Cardiac muscle cell (in vitro differentiated cells and primary cell): Measurements from ENCODE around the gene MAPKBP1. TPM values are rescaled to one million over a fixed set of nuclear protein-coding genes. Genes with fewer than 3 reads are reported as not detected.
A peak's percentile ranks its signal among the peaks of the same experiment; 100 is the strongest.

Source experiments
- DNase-seq, 2 donors: peaks; one replicate each; pipeline versions ENCODE4 v3.0.0 to v3.0.0-alpha.2; 2010 to 2017; ENCODE audit warnings: low read depth in 1 of 2, low spot score in 1 of 2
- H3K27ac ChIP-seq: fragments of 200-600 bp; sonication (generic); 2 replicates; pipeline ENCODE4 v1.5.1; 2016
- H3K27me3 ChIP-seq: fragments of 200-600 bp; sonication (generic); 2 replicates; pipeline ENCODE4 v1.6.0; 2016; ENCODE audit warnings: control low read depth
- H3K36me3 ChIP-seq: fragments of 200-600 bp; sonication (generic); 2 replicates; pipeline ENCODE4 v1.5.1; 2016; ENCODE audit warnings: control low read depth
- H3K4me1 ChIP-seq: fragments of 200-600 bp; sonication (generic); 2 replicates; pipeline ENCODE4 v1.8.1; 2017; ENCODE audit warnings: low read depth, mild to moderate bottlenecking, mixed run types
- H3K4me3 ChIP-seq: fragments of 200-600 bp; sonication (generic); 2 replicates; pipeline ENCODE4 v1.5.1; 2016; ENCODE audit warnings: mild to moderate bottlenecking
- H3K9me3 ChIP-seq: fragments of 200-600 bp; sonication (generic); 2 replicates; pipeline ENCODE4 v1.5.1; 2017; ENCODE audit warnings: low read depth, mild to moderate bottlenecking, control low read depth
- CTCF ChIP-seq: IDR thresholded peaks from 2 replicates; pipeline ENCODE4 v1.5.1; 2012; ENCODE audit warnings: low read depth, mild to moderate bottlenecking, low read length
- polyA plus RNA-seq: library from polyadenylated mRNA; unstranded; fragments of >200 nt; fragmentation: Nextera tagmentation; extraction: Ambion mirVana; gene quantifications from 2 replicates; pipeline ENCODE4 v1.2.1, GENCODE V29; 2016
- total RNA-seq: library from RNA; depleted of rRNA; stranded (reverse); fragments of >200 nt; gene quantifications from 2 replicates; pipeline ENCODE4 v1.2.3, GENCODE V29; 2016

The MAPKBP1 gene
- total and polyA plus RNA-seq, 2 experiments from 2014 or later, result 37.7 to 109 TPM

DNA sequence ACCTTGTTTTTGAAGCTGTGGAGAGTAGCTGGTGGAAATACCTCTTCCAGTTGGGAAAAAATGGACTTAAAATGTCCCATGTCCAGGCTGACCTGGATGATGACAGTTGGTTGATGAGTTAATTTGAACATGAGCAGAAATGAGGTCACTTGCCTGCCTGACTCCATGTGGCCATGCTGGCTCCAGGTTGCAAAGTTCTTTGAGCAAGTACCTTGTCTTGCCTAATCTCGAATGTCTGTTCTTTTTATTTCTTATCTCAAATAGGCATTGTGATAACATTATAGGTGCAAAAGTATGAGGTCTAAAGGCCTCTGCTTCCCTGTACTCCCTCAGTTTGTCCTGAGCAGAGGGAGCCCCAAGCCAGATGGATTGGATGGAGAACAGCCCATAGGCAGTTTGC is 9.0 kb downstream of the MAPKBP1 start:
- Histone ChIP-seq H3K9me3 (no peaks in the 10 kb centered on the region), H3K36me3 (no peaks in the 10 kb centered on the region), H3K4me1 (peaks cover 53% of the 10 kb centered on the region), H3K27me3 (no peaks in the 10 kb centered on the region), H3K4me3 (no peak overlapping the region), H3K27ac (peak overlapping the region; percentile 57)
- DNase-seq, result no peak
- no peak for TF ChIP-seq CTCF

DNA sequence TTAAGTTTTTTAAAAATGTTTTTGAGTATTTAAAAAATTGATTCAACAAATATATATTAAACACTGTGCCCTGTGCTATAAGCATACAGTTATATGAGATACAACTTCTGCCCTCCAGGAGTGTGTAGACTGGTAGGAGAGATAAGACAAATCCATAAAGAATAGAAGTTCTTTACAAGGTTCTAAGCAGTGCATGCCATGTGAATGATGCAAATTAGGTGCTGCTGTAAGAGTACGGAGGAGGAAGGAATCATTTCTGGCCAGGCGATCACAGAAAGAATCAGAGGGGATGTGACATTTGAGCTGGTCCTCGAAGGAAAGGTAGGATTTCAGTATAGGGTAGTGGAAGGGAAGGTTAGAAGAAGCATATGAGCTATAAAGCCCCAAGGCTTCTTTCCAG is 14.0 kb downstream of the MAPKBP1 start:
- TF ChIP-seq CTCF, result no peak

GRCh38 chr15:41789236-41789635 is 15.0 kb downstream of the MAPKBP1 start:
- H3K36me3 ChIP-seq, result no peaks in the 10 kb centered on the region
- peak overlapping the region; percentile 95 for H3K27ac ChIP-seq
- H3K4me3 ChIP-seq, result no peak overlapping the region
- H3K27me3 ChIP-seq, result no peaks in the 10 kb centered on the region
- peaks cover 65% of the 10 kb centered on the region for H3K4me1 ChIP-seq
- H3K9me3 ChIP-seq, result no peaks in the 10 kb centered on the region
- DNase-seq, result peak in 1 of 2 donors; percentile 60
- TF ChIP-seq CTCF, result no peak

More for the DNA sequence above, 14.0 kb downstream of the MAPKBP1 start:
- Histone ChIP-seq H3K4me3 (no peak overlapping the region), H3K4me1 (peaks cover 64% of the 10 kb centered on the region), H3K27me3 (no peaks in the 10 kb centered on the region), H3K9me3 (no peaks in the 10 kb centered on the region), H3K36me3 (no peaks in the 10 kb centered on the region), H3K27ac (peak overlapping the region; percentile 95)
- no peak for DNase-seq

DNA sequence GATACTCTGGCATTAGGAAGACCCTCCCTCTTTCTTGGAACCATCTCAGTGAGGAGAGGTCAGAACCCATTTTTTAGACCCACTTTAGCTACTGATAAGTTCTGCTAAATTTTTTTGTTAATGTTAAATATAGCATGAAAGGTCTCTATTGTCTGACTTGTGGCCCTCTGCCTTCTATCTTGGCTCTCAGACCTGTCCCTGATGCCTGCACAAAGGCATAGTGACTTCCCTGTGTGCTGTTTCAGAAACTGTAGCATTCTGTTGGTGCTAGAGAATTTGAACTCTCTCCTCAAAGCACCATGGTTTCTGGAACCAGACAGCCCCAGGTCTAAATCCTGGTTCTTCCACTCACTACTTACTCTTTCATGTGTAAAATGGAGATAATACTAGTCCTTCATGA is 15.4 kb downstream of the MAPKBP1 start:
- peak overlapping the region; percentile 95 for H3K27ac ChIP-seq

GRCh38 chr15:41790169-41790568 is 15.9 kb downstream of the MAPKBP1 start:
- Histone ChIP-seq H3K27ac (peak overlapping the region; percentile 95), H3K9me3 (no peaks in the 10 kb centered on the region), H3K4me1 (peaks cover 69% of the 10 kb centered on the region), H3K4me3 (no peak overlapping the region), H3K27me3 (no peaks in the 10 kb centered on the region), H3K36me3 (no peaks in the 10 kb centered on the region)
- TF ChIP-seq CTCF, result no peak
- DNase-seq, result no peak

More for the DNA sequence above, 15.4 kb downstream of the MAPKBP1 start:
- Histone ChIP-seq H3K9me3 (no peaks in the 10 kb centered on the region), H3K36me3 (no peaks in the 10 kb centered on the region), H3K27me3 (no peaks in the 10 kb centered on the region), H3K4me3 (no peak overlapping the region), H3K4me1 (peaks cover 69% of the 10 kb centered on the region)
- no peak for TF ChIP-seq CTCF
- no peak for DNase-seq
